Smooth muscle cell (in vitro differentiated cells): ENCODE data around the gene NCCRP1. TPM values are rescaled to one million over a fixed set of nuclear protein-coding genes. Genes with fewer than 3 reads are reported as not detected.

Experiments used
- DNase-seq: peaks from one replicate; lab custom pipeline; 2025; ENCODE audit not compliant: unreplicated experiment; lab: John Stamatoyannopoulos, UW
- H2AFZ ChIP-seq: fragments of 200-600 bp; sonication (generic); 2 replicates; pipeline ENCODE4 v1.6.0; 2016; ENCODE audit warnings: antibody characterized with exemption, low read depth, mild to moderate bottlenecking
- H3F3A ChIP-seq: fragments of 200-600 bp; sonication (generic); 2 replicates; pipeline ENCODE4 v1.6.0; 2017; ENCODE audit warnings: antibody characterized with exemption, low read depth
- H3K27ac ChIP-seq: fragments of 200-600 bp; sonication (generic); 2 replicates; pipeline ENCODE4 v1.5.1; 2016; ENCODE audit warnings: low read depth, mild to moderate bottlenecking
- H3K27me3 ChIP-seq: fragments of 200-600 bp; sonication (generic); 2 replicates; pipeline ENCODE4 v1.6.1; 2016; ENCODE audit warnings: low read depth, mild to moderate bottlenecking
- H3K36me3 ChIP-seq: fragments of 200-600 bp; sonication (generic); 2 replicates; pipeline ENCODE4 v1.5.1; 2016; ENCODE audit warnings: low read depth
- H3K4me1 ChIP-seq: fragments of 200-600 bp; sonication (generic); 2 replicates; pipeline ENCODE4 v1.5.1; 2016; ENCODE audit warnings: low read depth
- H3K4me2 ChIP-seq: fragments of 200-600 bp; sonication (generic); 2 replicates; pipeline ENCODE4 v1.6.0; 2016; ENCODE audit warnings: mild to moderate bottlenecking
- H3K4me3 ChIP-seq: fragments of 200-600 bp; sonication (generic); 2 replicates; pipeline ENCODE4 v1.5.1; 2016; ENCODE audit warnings: mild to moderate bottlenecking
- H3K79me2 ChIP-seq: fragments of 200-600 bp; sonication (generic); 2 replicates; pipeline ENCODE4 v1.6.0; 2016; ENCODE audit warnings: low read depth, mild to moderate bottlenecking
- H3K9ac ChIP-seq: fragments of 200-600 bp; sonication (generic); 2 replicates; pipeline ENCODE4 v1.6.0; 2016; ENCODE audit warnings: low read depth
- H3K9me3 ChIP-seq: fragments of 200-600 bp; sonication (generic); replicated peaks from 2 replicates; pipeline ENCODE4 v1.5.1; 2016; ENCODE audit warnings: low read depth
- H4K20me1 ChIP-seq: fragments of 200-600 bp; sonication (generic); 2 replicates; pipeline ENCODE4 v1.6.0; 2016; ENCODE audit warnings: low read depth
- WGBS: methylation state at CpG from one replicate; pipeline ENCODE4 v1.1.7; 2016; ENCODE audit warnings: low lambda C conversion rate; 5-methylcytosine and 5-hydroxymethylcytosine counted together
- polyA plus RNA-seq: library from polyadenylated mRNA; unstranded; fragments of >200 nt; fragmentation: Nextera tagmentation; extraction: Ambion mirVana; gene quantifications from 2 replicates; pipeline ENCODE4 v1.2.1, GENCODE V29; 2016
- total RNA-seq: library from RNA; depleted of rRNA; stranded (reverse); fragments of >200 nt; gene quantifications from 2 replicates; pipeline ENCODE4 v1.2.3, GENCODE V29; 2014
- TF ChIP-seq, protein P1 (sequence below): fragments of 200-600 bp; sonication (generic); IDR thresholded peaks from 2 replicates; pipeline ENCODE4 v1.5.1; 2017; ENCODE audit warnings: borderline replicate concordance, mild to moderate bottlenecking, antibody characterized with exemption; ENCODE audit not compliant: insufficient read depth, poor library complexity, severe bottlenecking

Gene NCCRP1
- total and polyA plus RNA-seq, 2 experiments from 2014 or later: 1.5 to 4.0 TPM

DNA sequence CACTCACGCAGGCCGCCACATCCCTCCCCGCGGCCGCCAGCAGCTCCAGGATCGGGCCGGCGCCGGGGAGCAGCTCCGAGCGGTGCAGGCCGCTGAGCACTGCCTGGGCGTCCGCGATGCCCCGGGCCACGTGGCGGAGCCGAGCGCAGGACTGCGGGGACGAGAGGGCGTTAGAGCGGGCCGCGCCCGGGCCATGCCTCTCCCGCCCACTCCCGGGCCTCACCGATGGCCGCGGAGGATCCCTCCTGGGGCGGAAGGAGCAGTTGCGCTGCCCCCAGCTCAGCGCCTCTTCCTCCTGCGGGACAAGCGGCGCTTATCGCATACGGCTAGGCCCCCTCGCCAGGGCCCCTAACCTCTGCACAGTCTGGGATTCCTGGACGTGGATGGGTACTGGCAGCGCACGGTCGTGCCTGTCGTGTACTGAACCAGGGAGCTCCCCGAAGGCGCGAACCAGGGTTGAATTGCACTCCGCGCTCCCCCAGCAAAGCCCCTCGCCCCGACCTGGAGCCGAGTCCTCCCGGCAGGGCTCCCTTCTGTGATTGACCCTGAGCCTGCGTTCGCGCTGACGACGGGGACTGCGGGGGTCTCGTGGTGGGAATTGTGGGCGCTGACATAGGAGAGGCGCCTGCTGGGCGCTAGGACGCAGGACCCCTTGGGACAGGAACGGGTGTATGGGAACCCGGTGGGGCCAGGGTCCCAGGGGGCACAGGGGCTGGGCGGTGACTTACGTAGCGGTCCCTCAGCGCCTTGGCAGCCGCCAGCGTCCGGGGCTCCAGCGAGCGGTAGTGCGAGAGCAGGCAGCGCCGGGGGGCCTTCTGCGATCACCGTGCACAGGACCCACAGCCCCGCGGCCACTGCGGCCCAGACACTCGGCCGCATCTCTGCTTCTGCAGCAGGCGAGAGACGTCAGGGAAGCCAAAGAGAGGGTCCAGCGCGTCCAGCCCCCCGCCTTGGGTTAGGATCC is 51.2 kb downstream of the NCCRP1 start:
- Histone ChIP-seq H3K79me2 (no peaks in the 10 kb centered on the region), H2AFZ (peak overlapping the region; percentile 43), H4K20me1 (no peaks in the 10 kb centered on the region), H3K4me2 (peak overlapping the region; percentile 78), H3K27me3 (peaks cover 58% of the 10 kb centered on the region), H3K9me3 (no peaks in the 10 kb centered on the region), H3K9ac (no peak overlapping the region), H3F3A (no peaks in the 10 kb centered on the region), H3K4me3 (peak overlapping the region; percentile 5), H3K27ac (no peak overlapping the region), H3K36me3 (no peaks in the 10 kb centered on the region), H3K4me1 (no peaks in the 10 kb centered on the region)
- 22% methylated on average over 66 of the region's 92 CpGs for whole genome bisulfite sequencing
- no peak for DNase-seq
- TF ChIP-seq, protein P1, sequence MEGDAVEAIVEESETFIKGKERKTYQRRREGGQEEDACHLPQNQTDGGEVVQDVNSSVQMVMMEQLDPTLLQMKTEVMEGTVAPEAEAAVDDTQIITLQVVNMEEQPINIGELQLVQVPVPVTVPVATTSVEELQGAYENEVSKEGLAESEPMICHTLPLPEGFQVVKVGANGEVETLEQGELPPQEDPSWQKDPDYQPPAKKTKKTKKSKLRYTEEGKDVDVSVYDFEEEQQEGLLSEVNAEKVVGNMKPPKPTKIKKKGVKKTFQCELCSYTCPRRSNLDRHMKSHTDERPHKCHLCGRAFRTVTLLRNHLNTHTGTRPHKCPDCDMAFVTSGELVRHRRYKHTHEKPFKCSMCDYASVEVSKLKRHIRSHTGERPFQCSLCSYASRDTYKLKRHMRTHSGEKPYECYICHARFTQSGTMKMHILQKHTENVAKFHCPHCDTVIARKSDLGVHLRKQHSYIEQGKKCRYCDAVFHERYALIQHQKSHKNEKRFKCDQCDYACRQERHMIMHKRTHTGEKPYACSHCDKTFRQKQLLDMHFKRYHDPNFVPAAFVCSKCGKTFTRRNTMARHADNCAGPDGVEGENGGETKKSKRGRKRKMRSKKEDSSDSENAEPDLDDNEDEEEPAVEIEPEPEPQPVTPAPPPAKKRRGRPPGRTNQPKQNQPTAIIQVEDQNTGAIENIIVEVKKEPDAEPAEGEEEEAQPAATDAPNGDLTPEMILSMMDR: no peak

GRCh38 chr19:39248806-39249205 is 52.0 kb downstream of the NCCRP1 start, which contains the start of gene IFNL4:
IFNL4 (minus strand) TSS chr19:39248856.
- TF ChIP-seq, protein P1: no peak
- Histone ChIP-seq H3K9ac (no peak within 1 kb of the TSS), H3K36me3 (no peaks in the 10 kb centered on the region), H3F3A (no peaks in the 10 kb centered on the region), H3K4me1 (no peaks in the 10 kb centered on the region), H4K20me1 (no peaks in the 10 kb centered on the region), H3K4me2 (peak within 1 kb of the TSS; percentile 78), H3K4me3 (peak within 1 kb of the TSS; percentile 5), H3K79me2 (no peaks in the 10 kb centered on the region), H3K27me3 (peaks cover 63% of the 10 kb centered on the region), H3K27ac (no peak within 1 kb of the TSS), H2AFZ (peak within 1 kb of the TSS; percentile 43), H3K9me3 (no peaks in the 10 kb centered on the region)
- WGBS: 77% methylated on average over 13 of the region's 13 CpGs
- no peak for DNase-seq

DNA sequence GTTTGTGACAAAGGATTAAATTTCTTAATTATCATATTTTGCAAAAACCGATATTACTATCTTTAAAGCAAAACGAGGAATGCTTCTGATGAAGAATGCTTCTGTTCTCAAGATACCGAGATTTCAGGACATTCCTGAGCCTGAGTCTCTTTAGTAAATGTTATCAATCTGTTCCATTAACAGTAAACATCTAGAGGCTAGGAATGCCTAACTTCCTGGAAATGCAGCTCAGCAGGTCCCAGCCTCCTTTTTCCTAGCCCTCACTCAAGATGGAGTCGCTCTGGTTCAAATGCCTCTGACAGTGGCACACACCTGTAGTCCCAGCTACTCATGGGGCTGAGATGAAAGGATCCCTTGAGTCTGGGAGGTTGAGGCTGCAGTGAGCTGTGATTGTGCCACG is 54.3 kb downstream of the NCCRP1 start:
- no peak overlapping the region for H3K4me3 ChIP-seq
- no peak overlapping the region for H3K4me2 ChIP-seq
- no peaks in the 10 kb centered on the region for H4K20me1 ChIP-seq
- no peak overlapping the region for H3K9ac ChIP-seq
- no peaks in the 10 kb centered on the region for H3K36me3 ChIP-seq
- H3K4me1 ChIP-seq: no peaks in the 10 kb centered on the region
- 80% methylated on average over 5 of the region's 5 CpGs for WGBS
- no peak for DNase-seq
- no peak overlapping the region for H2AFZ ChIP-seq
- peaks cover 63% of the 10 kb centered on the region for H3K27me3 ChIP-seq
- no peak overlapping the region for H3K27ac ChIP-seq
- no peaks in the 10 kb centered on the region for H3K79me2 ChIP-seq
- TF ChIP-seq, protein P1: no peak
- H3K9me3 ChIP-seq: no peaks in the 10 kb centered on the region
- no peaks in the 10 kb centered on the region for H3F3A ChIP-seq

Other genes starting within 250 kb of the NCCRP1 start
- 8.2 and 11.5 TPM in 2 replicates for gene FBXO17, start 221.2 kb upstream of the NCCRP1 start, total RNA-seq
- gene FBXO17, start 221.2 kb upstream of the NCCRP1 start, polyA plus RNA-seq: 17.9 and 21.7 TPM in 2 replicates
- 1.9 and 5.3 TPM in 2 replicates for gene FBXO27, start 164.4 kb upstream of the NCCRP1 start, total RNA-seq
- gene FBXO27, start 164.4 kb upstream of the NCCRP1 start, polyA plus RNA-seq: 2.8 and 5.4 TPM in 2 replicates
- 0.22 and 2.2 TPM in 2 replicates for gene ACP7, start 112.6 kb upstream of the NCCRP1 start, total RNA-seq
- not detected in 2 replicates for gene ACP7, start 112.6 kb upstream of the NCCRP1 start, polyA plus RNA-seq
- 9.7 and 11.8 TPM in 2 replicates for gene PAK4, start 71.2 kb upstream of the NCCRP1 start, total RNA-seq
- gene PAK4, start 71.2 kb upstream of the NCCRP1 start, polyA plus RNA-seq: 19.1 and 19.9 TPM in 2 replicates
- gene SYCN, start 7.3 kb downstream of the NCCRP1 start, total RNA-seq: not detected in 2 replicates
- gene SYCN, start 7.3 kb downstream of the NCCRP1 start, polyA plus RNA-seq: not detected in 2 replicates
- gene IFNL3, start 48.0 kb downstream of the NCCRP1 start, total RNA-seq: not detected in 2 replicates
- gene IFNL3, start 48.0 kb downstream of the NCCRP1 start, polyA plus RNA-seq: 0.34 TPM in 1 of 2 replicates, not detected in the other
- gene IFNL4, start 51.9 kb downstream of the NCCRP1 start, total RNA-seq: not detected in 2 replicates
- 0.15 TPM in 1 of 2 replicates, not detected in the other for gene IFNL4, start 51.9 kb downstream of the NCCRP1 start, polyA plus RNA-seq
- not detected in 2 replicates for gene IFNL2, start 71.4 kb downstream of the NCCRP1 start, total RNA-seq
- not detected in 2 replicates for gene IFNL2, start 71.4 kb downstream of the NCCRP1 start, polyA plus RNA-seq
- gene IFNL1, start 99.4 kb downstream of the NCCRP1 start, total RNA-seq: not detected in 2 replicates
- not detected in 2 replicates for gene IFNL1, start 99.4 kb downstream of the NCCRP1 start, polyA plus RNA-seq
- 0.36 and 0.76 TPM in 2 replicates for gene LRFN1, start 123.9 kb downstream of the NCCRP1 start, total RNA-seq
- 2.1 and 3.2 TPM in 2 replicates for gene LRFN1, start 123.9 kb downstream of the NCCRP1 start, polyA plus RNA-seq
- not detected in 2 replicates for gene GMFG, start 139.1 kb downstream of the NCCRP1 start, total RNA-seq
- gene GMFG, start 139.1 kb downstream of the NCCRP1 start, polyA plus RNA-seq: 0.37 TPM in 1 of 2 replicates, not detected in the other
- gene SAMD4B, start 145.5 kb downstream of the NCCRP1 start, total RNA-seq: 37.1 and 58.3 TPM in 2 replicates
- 61.8 and 81.9 TPM in 2 replicates for gene SAMD4B, start 145.5 kb downstream of the NCCRP1 start, polyA plus RNA-seq
- gene PAF1, start 194.1 kb downstream of the NCCRP1 start, total RNA-seq: 27.8 and 29.8 TPM in 2 replicates
- gene PAF1, start 194.1 kb downstream of the NCCRP1 start, polyA plus RNA-seq: 35.8 and 42.7 TPM in 2 replicates
- 23.0 and 23.8 TPM in 2 replicates for gene MED29, start 194.4 kb downstream of the NCCRP1 start, total RNA-seq
- gene MED29, start 194.4 kb downstream of the NCCRP1 start, polyA plus RNA-seq: 36.3 and 37.7 TPM in 2 replicates
- gene ZFP36, start 209.9 kb downstream of the NCCRP1 start, total RNA-seq: 31.5 and 44.7 TPM in 2 replicates
- 281 and 303 TPM in 2 replicates for gene ZFP36, start 209.9 kb downstream of the NCCRP1 start, polyA plus RNA-seq
- gene PLEKHG2, start 215.7 kb downstream of the NCCRP1 start, total RNA-seq: 16.3 and 42.2 TPM in 2 replicates
- gene PLEKHG2, start 215.7 kb downstream of the NCCRP1 start, polyA plus RNA-seq: 33.0 and 51.9 TPM in 2 replicates
- 82.2 and 97.1 TPM in 2 replicates for gene RPS16, start 239.0 kb downstream of the NCCRP1 start, total RNA-seq
- gene RPS16, start 239.0 kb downstream of the NCCRP1 start, polyA plus RNA-seq: 539 and 567 TPM in 2 replicates
- 41.0 and 44.9 TPM in 2 replicates for gene SUPT5H, start 248.6 kb downstream of the NCCRP1 start, total RNA-seq
- 134 and 139 TPM in 2 replicates for gene SUPT5H, start 248.6 kb downstream of the NCCRP1 start, polyA plus RNA-seq